ENCODE data around the gene MT1E.
A peak's percentile ranks its signal among the peaks of the same experiment; 100 is the strongest.
"Not testable (repeated sequence)": the region's sequence is repeated elsewhere in the genome, so short reads cannot be mapped to it uniquely, and the experiment has no call there.

The MT1E gene

DNA sequence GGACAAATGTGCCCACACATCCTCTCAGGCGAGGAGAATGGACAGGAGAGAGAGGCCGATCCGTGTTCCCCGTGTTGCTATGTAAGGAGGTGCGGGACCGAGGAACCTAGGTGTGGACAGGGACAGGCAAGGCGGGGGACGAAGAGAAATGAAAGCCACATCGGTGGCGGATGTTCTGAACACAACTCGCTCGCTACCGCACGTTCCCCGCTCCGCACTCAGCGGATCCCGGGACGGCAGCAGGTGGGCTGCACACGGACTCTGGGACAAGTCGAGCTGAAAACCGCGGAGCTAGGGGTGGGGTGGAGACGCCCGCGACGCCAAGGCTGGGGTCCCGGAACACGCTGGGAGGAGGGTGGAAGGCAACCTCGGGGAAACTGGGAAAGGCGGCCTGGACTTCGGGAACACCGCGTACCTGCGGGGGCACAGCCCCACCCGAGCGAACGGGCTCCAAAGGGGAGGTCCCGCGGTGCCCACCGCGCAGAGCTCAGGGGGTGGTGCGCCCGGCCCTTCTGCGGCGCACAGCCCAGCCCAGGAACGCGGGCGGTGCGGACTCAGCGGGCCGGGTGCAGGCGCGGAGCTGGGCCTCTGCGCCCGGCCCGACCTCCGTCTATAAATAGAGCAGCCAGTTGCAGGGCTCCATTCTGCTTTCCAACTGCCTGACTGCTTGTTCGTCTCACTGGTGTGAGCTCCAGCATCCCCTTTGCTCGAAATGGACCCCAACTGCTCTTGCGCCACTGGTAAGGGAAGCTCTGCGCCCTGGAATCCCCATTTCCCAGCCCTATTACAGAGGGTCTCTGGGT lies at the start of gene MT1E:
Gene MT1E, plus strand, starts transcription at position 642 of the 803 bp plus-strand sequence. Its CDS starts 71 bp downstream, at position 713.
- H3K27ac ChIP-seq (ENCODE audit: low read depth, low read length), result no peak within 1 kb of the TSS
- H3K4me3 ChIP-seq (ENCODE audit: low read depth, low read length), result peak within 1 kb of the TSS; percentile 68

GRCh38 chr16:56576585-56577299 lies 48.8 kb upstream of the MT1E start:
- H3K27me3 ChIP-seq (ENCODE audit: control insufficient read depth, insufficient read depth, low read length), result no peaks in the 10 kb centered on the region
- no peaks in the 10 kb centered on the region for H3K4me1 ChIP-seq (ENCODE audit: control insufficient read depth, insufficient read depth, low read length)
- peaks cover 9% of the 10 kb centered on the region for H3K9me3 ChIP-seq (ENCODE audit: control insufficient read depth, insufficient read depth, low read depth, low read length)
- H3K9ac ChIP-seq (ENCODE audit: low read length), result no peak overlapping the region
- no peak overlapping the region for H3K4me3 ChIP-seq (ENCODE audit: low read depth, low read length)
- H3K36me3 ChIP-seq (ENCODE audit: control insufficient read depth, insufficient read depth, low read length), result no peaks in the 10 kb centered on the region
- H3K27ac ChIP-seq (ENCODE audit: low read depth, low read length), result no peak overlapping the region

More for the DNA sequence above, at the start of gene MT1E:
- Histone ChIP-seq H3K9ac (ENCODE audit: low read length) (peak within 1 kb of the TSS; percentile 60), H3K36me3 (ENCODE audit: control insufficient read depth, insufficient read depth, low read length) (no peaks in the 10 kb centered on the region), H3K27me3 (ENCODE audit: control insufficient read depth, insufficient read depth, low read length) (peaks cover 76% of the 10 kb centered on the region), H3K4me1 (ENCODE audit: control insufficient read depth, insufficient read depth, low read length) (peaks cover 33% of the 10 kb centered on the region), H3K9me3 (ENCODE audit: control insufficient read depth, insufficient read depth, low read depth, low read length) (peaks cover 4% of the 10 kb centered on the region; the same call in 1 of the 2 replicates)

- Histone ChIP-seq H3K27me3 (ENCODE audit: control insufficient read depth, insufficient read depth, low read length) (no peaks in the 10 kb centered on the region), H3K27ac (ENCODE audit: low read depth, low read length) (no peak overlapping the region), H3K4me1 (ENCODE audit: control insufficient read depth, insufficient read depth, low read length) (no peaks in the 10 kb centered on the region), H3K36me3 (ENCODE audit: control insufficient read depth, insufficient read depth, low read length) (no peaks in the 10 kb centered on the region), H3K9ac (ENCODE audit: low read length) (no peak overlapping the region), H3K4me3 (ENCODE audit: low read depth, low read length) (no peak overlapping the region), H3K9me3 (ENCODE audit: control insufficient read depth, insufficient read depth, low read depth, low read length) (peaks cover 9% of the 10 kb centered on the region)
Measured at GRCh38 chr16:56577300-56577625, 48.3 kb upstream of the MT1E start.

GRCh38 chr16:56580391-56581048 lies 45.1 kb upstream of the MT1E start:
- H3K4me3 ChIP-seq (ENCODE audit: low read depth, low read length), result no peak overlapping the region
- no peaks in the 10 kb centered on the region for H3K36me3 ChIP-seq (ENCODE audit: control insufficient read depth, insufficient read depth, low read length)
- H3K4me1 ChIP-seq (ENCODE audit: control insufficient read depth, insufficient read depth, low read length), result no peaks in the 10 kb centered on the region
- H3K9ac ChIP-seq (ENCODE audit: low read length), result no peak overlapping the region
- peaks cover 8% of the 10 kb centered on the region; the same call in 1 of the 2 replicates for H3K27me3 ChIP-seq (ENCODE audit: control insufficient read depth, insufficient read depth, low read length)
- peaks cover 4% of the 10 kb centered on the region; the same call in 1 of the 2 replicates for H3K9me3 ChIP-seq (ENCODE audit: control insufficient read depth, insufficient read depth, low read depth, low read length)
- H3K27ac ChIP-seq (ENCODE audit: low read depth, low read length), result no peak overlapping the region

- not testable (repeated sequence) for H3K36me3 ChIP-seq (ENCODE audit: control insufficient read depth, insufficient read depth, low read length); H3K4me3 ChIP-seq (ENCODE audit: low read depth, low read length); H3K9ac ChIP-seq (ENCODE audit: low read length); H3K27ac ChIP-seq (ENCODE audit: low read depth, low read length); H3K4me1 ChIP-seq (ENCODE audit: control insufficient read depth, insufficient read depth, low read length); H3K9me3 ChIP-seq (ENCODE audit: control insufficient read depth, insufficient read depth, low read depth, low read length)
- H3K27me3 ChIP-seq (ENCODE audit: control insufficient read depth, insufficient read depth, low read length), result peaks cover 28% of the 10 kb centered on the region
Measured at GRCh38 chr16:56582911-56583310, 42.7 kb upstream of the MT1E start.

DNA sequence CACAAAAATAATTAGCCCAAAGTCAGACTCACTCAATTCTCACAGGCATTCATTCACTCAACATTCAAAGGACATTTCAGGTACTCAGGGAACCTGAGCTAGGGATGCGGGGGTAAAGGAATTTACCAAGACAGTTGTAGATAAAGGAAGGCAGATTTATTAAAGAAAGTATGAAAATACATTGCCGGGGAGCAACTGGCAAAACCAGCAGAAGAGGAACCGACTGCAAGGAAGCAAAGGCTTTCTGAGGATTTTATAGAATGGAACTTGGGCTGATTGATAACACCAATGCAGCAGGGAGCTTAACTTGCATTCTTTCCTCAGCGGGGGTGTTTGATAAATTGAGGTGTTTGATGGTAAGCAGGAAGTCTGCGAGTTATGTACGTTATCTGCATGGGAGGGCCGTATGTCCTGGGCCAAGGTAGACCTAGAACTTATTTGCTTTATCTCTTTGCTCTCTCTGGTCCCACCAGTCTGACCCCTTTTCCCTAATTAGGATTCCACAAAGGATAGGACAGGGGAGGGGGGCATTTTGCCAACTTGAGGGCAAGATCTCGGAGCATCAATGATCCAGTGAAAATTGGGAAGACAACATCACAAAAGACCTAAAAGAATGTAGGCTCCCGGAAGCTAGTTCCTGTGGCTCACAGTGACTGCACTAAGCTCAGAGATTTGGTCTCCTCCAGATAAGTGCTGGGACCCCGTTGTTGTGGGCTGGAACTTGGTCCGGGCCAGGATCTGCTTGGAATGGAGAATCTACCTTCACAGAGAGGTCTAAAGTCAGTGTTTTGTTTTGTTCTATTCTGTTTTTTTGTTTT lies 42.0 kb upstream of the MT1E start:
- H3K9ac ChIP-seq (ENCODE audit: low read length), result peak overlapping the region; percentile 19
- H3K27ac ChIP-seq (ENCODE audit: low read depth, low read length), result no peak overlapping the region
- H3K36me3 ChIP-seq (ENCODE audit: control insufficient read depth, insufficient read depth, low read length), result no peaks in the 10 kb centered on the region
- H3K4me1 ChIP-seq (ENCODE audit: control insufficient read depth, insufficient read depth, low read length), result no peaks in the 10 kb centered on the region
- no peak overlapping the region for H3K4me3 ChIP-seq (ENCODE audit: low read depth, low read length)
- peaks cover 35% of the 10 kb centered on the region for H3K27me3 ChIP-seq (ENCODE audit: control insufficient read depth, insufficient read depth, low read length)
- H3K9me3 ChIP-seq (ENCODE audit: control insufficient read depth, insufficient read depth, low read depth, low read length), result no peaks in the 10 kb centered on the region

GRCh38 chr16:56584276-56584675 lies 41.3 kb upstream of the MT1E start:
- Histone ChIP-seq H3K9ac (ENCODE audit: low read length) (no peak overlapping the region), H3K9me3 (ENCODE audit: control insufficient read depth, insufficient read depth, low read depth, low read length) (no peaks in the 10 kb centered on the region), H3K36me3 (ENCODE audit: control insufficient read depth, insufficient read depth, low read length) (no peaks in the 10 kb centered on the region), H3K27ac (ENCODE audit: low read depth, low read length) (no peak overlapping the region), H3K4me1 (ENCODE audit: control insufficient read depth, insufficient read depth, low read length) (no peaks in the 10 kb centered on the region), H3K27me3 (ENCODE audit: control insufficient read depth, insufficient read depth, low read length) (peaks cover 42% of the 10 kb centered on the region), H3K4me3 (ENCODE audit: low read depth, low read length) (no peak overlapping the region)

DNA sequence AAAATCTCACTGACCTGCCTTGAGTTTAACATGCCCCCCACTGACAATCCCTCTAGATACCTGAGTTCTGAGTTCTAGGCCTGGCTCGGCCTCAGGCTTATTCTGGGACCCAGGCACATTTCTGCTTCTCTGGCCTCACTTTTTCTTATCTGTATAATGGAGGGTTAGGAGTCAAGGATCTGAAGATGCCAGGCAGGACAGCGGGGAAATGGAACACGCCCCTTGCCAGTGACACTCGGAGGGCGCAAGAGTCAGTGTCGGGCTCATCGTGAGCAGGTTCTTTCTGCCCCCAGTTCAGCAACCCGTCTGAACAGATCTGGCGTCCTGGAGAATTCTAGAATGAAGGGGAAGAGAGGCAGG lies 36.8 kb upstream of the MT1E start:
- peak overlapping the region; percentile 57 for H3K4me3 ChIP-seq (ENCODE audit: low read depth, low read length)
- peaks cover 83% of the 10 kb centered on the region for H3K27me3 ChIP-seq (ENCODE audit: control insufficient read depth, insufficient read depth, low read length)
- no peak overlapping the region for H3K9ac ChIP-seq (ENCODE audit: low read length)
- no peaks in the 10 kb centered on the region for H3K36me3 ChIP-seq (ENCODE audit: control insufficient read depth, insufficient read depth, low read length)
- H3K9me3 ChIP-seq (ENCODE audit: control insufficient read depth, insufficient read depth, low read depth, low read length), result no peaks in the 10 kb centered on the region
- 0 out of 2 replicates have a peak, but pooled peaks cover 5% of the 10 kb centered on the region for H3K4me1 ChIP-seq (ENCODE audit: control insufficient read depth, insufficient read depth, low read length)
- no peak overlapping the region for H3K27ac ChIP-seq (ENCODE audit: low read depth, low read length)

DNA sequence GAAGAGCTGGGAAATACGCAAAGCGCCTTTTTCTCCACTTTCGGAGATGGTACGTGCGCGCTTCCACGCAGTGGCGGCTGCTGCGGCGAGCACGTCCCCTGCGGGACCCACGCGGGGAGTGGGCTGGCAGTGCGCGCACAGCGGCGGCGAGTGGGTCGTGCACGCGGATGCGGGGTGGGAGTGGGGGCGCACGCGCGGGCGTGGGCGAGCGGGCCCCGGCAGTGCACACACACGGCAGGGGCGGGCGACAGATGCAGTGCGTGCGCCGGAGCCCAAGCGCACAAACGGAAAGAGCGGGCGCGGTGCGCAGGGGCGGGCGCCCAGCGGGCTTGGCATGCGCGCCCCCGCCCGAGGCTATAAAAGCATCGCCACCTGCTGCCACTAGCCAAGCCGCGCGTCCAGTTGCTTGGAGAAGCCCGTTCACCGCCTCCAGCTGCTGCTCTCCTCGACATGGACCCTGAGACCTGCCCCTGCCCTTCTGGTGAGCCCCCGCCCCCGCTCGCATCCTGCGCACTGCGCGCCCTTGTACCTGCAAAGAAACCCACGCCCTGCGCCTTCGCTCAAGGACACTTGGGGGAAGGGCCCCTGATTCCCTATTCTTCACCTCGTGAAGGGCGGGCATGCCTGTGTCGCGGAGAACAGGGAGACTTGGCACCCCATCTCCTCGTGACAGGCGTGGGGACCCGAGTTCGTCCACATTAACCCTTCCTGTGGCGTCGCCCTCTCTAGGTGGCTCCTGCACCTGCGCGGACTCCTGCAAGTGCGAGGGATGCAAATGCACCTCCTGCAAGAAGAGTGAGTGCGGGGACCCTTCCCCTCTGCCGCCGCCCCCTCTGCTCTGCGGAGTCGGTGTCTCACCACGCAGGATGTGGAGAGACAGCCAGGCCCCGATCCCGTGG lies 36.2 kb upstream of the MT1E start, which contains the start of gene MT3:
Gene MT3, plus strand, starts transcription at position 388 of the 899 bp plus-strand sequence. Its CDS starts 63 bp downstream, at position 451.
- Histone ChIP-seq H3K9me3 (ENCODE audit: control insufficient read depth, insufficient read depth, low read depth, low read length) (no peaks in the 10 kb centered on the region), H3K4me1 (ENCODE audit: control insufficient read depth, insufficient read depth, low read length) (0 out of 2 replicates have a peak, but pooled peaks cover 5% of the 10 kb centered on the region), H3K9ac (ENCODE audit: low read length) (no peak within 1 kb of the TSS), H3K27ac (ENCODE audit: low read depth, low read length) (no peak within 1 kb of the TSS), H3K36me3 (ENCODE audit: control insufficient read depth, insufficient read depth, low read length) (no peaks in the 10 kb centered on the region), H3K27me3 (ENCODE audit: control insufficient read depth, insufficient read depth, low read length) (peaks cover 81% of the 10 kb centered on the region), H3K4me3 (ENCODE audit: low read depth, low read length) (peak within 1 kb of the TSS; percentile 57)

Data from HUES6 (cell line).